K562 (cell line): ENCODE data around the gene BTBD1. TPM values are rescaled to one million over a fixed set of nuclear protein-coding genes. Genes with fewer than 3 reads are reported as not detected.

Experiments
- ATAC-seq: fragments of 200-7000 bp; cut with Tn5 transposase; 3 replicates; pipeline ENCODE4 v1.9.1; 2020; ENCODE audit warnings: moderate library complexity
- BruUV-seq: library from RNA; stranded (reverse); fragments of 400-500 nt; replicated peaks from 2 replicates; lab custom pipeline; 2021; lab: Mats Ljungman, UMichigan
- CTCF ChIA-PET: fragments of 300-600 bp; formaldehyde crosslinking; extraction: SDS; loops from one replicate; lab custom pipeline; 2021; ENCODE audit warnings: low intra/inter-chr PET ratio; lab: Yijun Ruan, JAX
- POLR2A ChIA-PET: fragments of 300-600, 350-650 bp; sonication (Branson Sonifier 250); formaldehyde crosslinking; extraction: SDS; loops from one replicate; lab custom pipeline; 2021; ENCODE audit warnings: antibody characterized with exemption, inconsistent platforms; lab: Yijun Ruan, JAX
- DNase-seq, 4 experiments: peaks; one replicate each; pipeline versions ENCODE4 v3.0.0 to v3.0.0-alpha.2; 2011 to 2018; ENCODE audit warnings: low spot score in 3 of 4, mixed read lengths in 3 of 4; ENCODE audit errors: extremely low read depth in 1 of 4
- FAIRE-seq: peaks from 2 replicates; lab custom pipeline; 2011; peaks lifted over from hg19 to GRCh38; lab: Jason Lieb, UNC
- H2AFZ ChIP-seq: 2 replicates; pipeline ENCODE4 v1.6.0; 2011; ENCODE audit warnings: low read depth, low read length, control low read depth, inconsistent platforms
- H3K27ac ChIP-seq: fragments of 200-600 bp; 3 replicates; pipeline ENCODE4 v1.8.0; 2011; ENCODE audit warnings: low read depth, mild to moderate bottlenecking, control low read depth, inconsistent platforms, low read length, moderate library complexity, mixed read lengths; ENCODE audit errors: extremely low read depth
- H3K27me3 ChIP-seq, 2 experiments: fragments of 300-600 bp in 1 of 2; 2 replicates in 1 of 2; 3 replicates in 1 of 2; pipeline versions ENCODE4 v1.6.0 to v1.8.0; 2011; ENCODE audit warnings: inconsistent platforms in 2 of 2, low read length in 2 of 2, mild to moderate bottlenecking in 1 of 2, mixed read lengths in 1 of 2, moderate library complexity in 1 of 2; ENCODE audit not compliant: control insufficient read depth in 2 of 2, insufficient read depth in 2 of 2
- H3K36me3 ChIP-seq: fragments of 300-600 bp; 3 replicates; pipeline ENCODE4 v1.8.0; 2011; ENCODE audit warnings: mild to moderate bottlenecking, low read length, inconsistent platforms; ENCODE audit not compliant: control insufficient read depth, insufficient read depth
- H3K4me1 ChIP-seq, 2 experiments: fragments of 200-600 bp in 1 of 2; replicated peaks in 1 of 2; 2 replicates in 1 of 2; 3 replicates in 1 of 2; pipeline versions ENCODE4 v1.5.1 to v1.8.0; 2011; ENCODE audit warnings: inconsistent platforms in 2 of 2, low read length in 2 of 2, mild to moderate bottlenecking in 1 of 2, mixed read lengths in 1 of 2, moderate library complexity in 1 of 2; ENCODE audit not compliant: control insufficient read depth in 2 of 2, insufficient read depth in 2 of 2
- H3K4me2 ChIP-seq: 2 replicates; pipeline ENCODE4 v1.6.1; 2011; ENCODE audit warnings: low read length, control low read depth, inconsistent platforms, mixed read lengths; ENCODE audit not compliant: insufficient read depth
- H3K4me3 ChIP-seq: fragments of 200-600 bp; sonication (generic), shearing (Covaris generic); 2 replicates; pipeline ENCODE4 v1.5.1; 2016; ENCODE audit warnings: control low read depth, inconsistent platforms
- H3K79me2 ChIP-seq: fragments of 200-600 bp; 3 replicates; pipeline ENCODE4 v1.8.0; 2011; ENCODE audit warnings: low read length, inconsistent platforms; ENCODE audit not compliant: control insufficient read depth, insufficient read depth
- H3K9ac ChIP-seq, 2 experiments: 2 replicates each; pipeline versions ENCODE4 v1.6.0 to v1.6.1; 2011; ENCODE audit warnings: low read depth in 2 of 2, low read length in 2 of 2, control low read depth in 1 of 2, inconsistent platforms in 1 of 2, mild to moderate bottlenecking in 1 of 2, mixed read lengths in 1 of 2; ENCODE audit not compliant: insufficient read depth in 1 of 2
- H3K9me1 ChIP-seq: one replicate; pipeline ENCODE4 v1.6.0; 2011; ENCODE audit warnings: inconsistent platforms, mild to moderate bottlenecking, low read length, moderate library complexity; ENCODE audit not compliant: control insufficient read depth, insufficient read depth
- H3K9me3 ChIP-seq: replicated peaks from 2 replicates; pipeline ENCODE4 v1.5.1; 2011; ENCODE audit warnings: low read depth, low read length, inconsistent platforms; ENCODE audit not compliant: control insufficient read depth, insufficient read depth
- H4K20me1 ChIP-seq: replicated peaks from 2 replicates; pipeline ENCODE4 v1.6.1; 2011; ENCODE audit warnings: low read length, inconsistent platforms, mixed read lengths; ENCODE audit not compliant: control insufficient read depth, insufficient read depth
- ZNF398 ChIP-seq: fragments of 250-450 bp; sonication (Bioruptor Pico); IDR thresholded peaks from 2 replicates; pipeline ENCODE4 v1.8.0; 2021; ENCODE audit warnings: moderate library complexity, mild to moderate bottlenecking, inconsistent platforms
- WGBS: fragments of 100-300 bp; shearing (Covaris generic); methylation state at CpG from one replicate; pipeline ENCODE4 v1.1.6; 2016; ENCODE audit warnings: low coverage, mixed read lengths; ENCODE audit not compliant: insufficient coverage; ENCODE audit errors: missing lambda C conversion rate; 5-methylcytosine and 5-hydroxymethylcytosine counted together
- in situ Hi-C: fragments of 300-500 bp; cut with MboI; formaldehyde crosslinking; loops from 4 replicates; pipeline ENCODE4 v1.15.0; 2018; ENCODE audit warnings: inconsistent platforms, mixed read lengths
- intact Hi-C: fragments of 100-400 bp; cut with micrococcal nuclease; formaldehyde crosslinking; loops from 2 replicates; pipeline ENCODE4 v1.14.2; 2022
- polyA plus RNA-seq, 8 experiments: library from polyadenylated mRNA; depleted of rRNA in 4 of 8; stranded (reverse) in 5 of 8; unstranded in 3 of 8; fragments of >200 nt; fragmentation: Nextera tagmentation in 2 of 8; fragmentation: Illumina TruSeq in 1 of 8; extraction: Ambion mirVana in 2 of 8; extraction: Trizol in 1 of 8; gene quantifications; 2 replicates each; pipeline versions ENCODE4 v1.2.1 to v1.2.3, GENCODE V29; 2011 to 2014; ENCODE audit warnings: inconsistent platforms in 1 of 8, missing spikeins in 1 of 8
- total RNA-seq, 7 experiments: library from RNA; depleted of rRNA in 6 of 7; stranded (reverse); fragments of >200 nt in 6 of 7; fragmentation: Illumina TruSeq in 2 of 7; extraction: Trizol in 2 of 7; gene quantifications; 2 replicates each; pipeline versions ENCODE4 v1.2.1 to v1.2.3, GENCODE V29; 2011 to 2021; ENCODE audit warnings: low replicate concordance in 1 of 7
- TF ChIP-seq, protein P1 (sequence below), 2 experiments: fragments of 450-650 bp in 1 of 2; sonication (generic) in 1 of 2; formaldehyde crosslinking in 1 of 2; IDR thresholded peaks in 1 of 2; conservative IDR thresholded peaks in 1 of 2; 2 replicates each; pipeline versions ENCODE4 v1.6.1 to v1.8.1; 2016 to 2023; ENCODE audit warnings: mild to moderate bottlenecking in 2 of 2, moderate library complexity in 2 of 2, inconsistent platforms in 1 of 2, missing genetic modification reagents in 1 of 2
- TF ChIP-seq, protein P2 (sequence below): fragments of 250-450 bp; sonication (Bioruptor Pico); IDR thresholded peaks from 2 replicates; pipeline ENCODE4 v1.5.0; 2021; ENCODE audit warnings: mild to moderate bottlenecking, borderline replicate concordance

The BTBD1 gene
- total and polyA plus RNA-seq, 9 of the 15 experiments (the other 6 are each of a cell fraction or from before 2014, with no cell fraction given) = 19.4 to 106 (median 90.4) TPM

DNA sequence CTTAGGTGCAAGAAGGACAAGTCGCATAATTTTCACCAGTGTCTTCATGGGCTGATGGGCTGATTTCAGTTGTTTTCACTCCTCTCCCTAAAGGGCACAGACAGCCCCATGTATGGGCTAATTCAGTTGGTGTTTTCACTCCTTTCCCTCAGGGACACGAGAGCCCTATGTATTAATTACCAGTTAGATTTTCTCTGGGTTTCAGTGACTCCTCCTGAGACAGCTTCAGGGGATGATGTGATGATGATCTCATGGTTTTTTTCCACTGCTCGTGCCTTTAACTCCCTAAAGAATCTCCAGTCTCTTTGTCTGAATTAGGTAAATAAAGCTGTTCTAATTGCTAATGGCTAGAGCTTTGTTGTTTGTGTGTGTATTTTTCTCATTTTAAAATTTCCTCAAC is 71.1 kb downstream of the BTBD1 start:
- Histone ChIP-seq H2AFZ (no peak overlapping the region), H3K27me3 (no peaks in the 10 kb centered on the region), H4K20me1 (no peaks in the 10 kb centered on the region), H3K79me2 (no peaks in the 10 kb centered on the region), H3K9ac (no peak overlapping the region), H3K27ac (no peak overlapping the region), H3K36me3 (no peaks in the 10 kb centered on the region), H3K4me2 (no peak overlapping the region), H3K4me3 (no peak overlapping the region), H3K9me1 (no peaks in the 10 kb centered on the region), H3K9me3 (no peaks in the 10 kb centered on the region), H3K4me1 (peaks cover 0 to 5% of the 10 kb centered on the region in 2 experiments; a peak in 2 of 5 replicates)
- 26% methylated on average over 3 of the region's 3 CpGs for WGBS
- TF ChIP-seq, protein P1, sequence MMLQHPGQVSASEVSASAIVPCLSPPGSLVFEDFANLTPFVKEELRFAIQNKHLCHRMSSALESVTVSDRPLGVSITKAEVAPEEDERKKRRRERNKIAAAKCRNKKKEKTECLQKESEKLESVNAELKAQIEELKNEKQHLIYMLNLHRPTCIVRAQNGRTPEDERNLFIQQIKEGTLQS (IDR thresholded peaks at IDR 0.05) = peak; percentile 33; the same call in 1 of the 2 replicates
- TF ChIP-seq, protein P1 (CRISPR knock-in tag; conservative IDR thresholded peaks at IDR 0.05) = no peak
- TF ChIP-seq ZNF398 (CRISPR knock-in tag) = no peak
- TF ChIP-seq, protein P2, sequence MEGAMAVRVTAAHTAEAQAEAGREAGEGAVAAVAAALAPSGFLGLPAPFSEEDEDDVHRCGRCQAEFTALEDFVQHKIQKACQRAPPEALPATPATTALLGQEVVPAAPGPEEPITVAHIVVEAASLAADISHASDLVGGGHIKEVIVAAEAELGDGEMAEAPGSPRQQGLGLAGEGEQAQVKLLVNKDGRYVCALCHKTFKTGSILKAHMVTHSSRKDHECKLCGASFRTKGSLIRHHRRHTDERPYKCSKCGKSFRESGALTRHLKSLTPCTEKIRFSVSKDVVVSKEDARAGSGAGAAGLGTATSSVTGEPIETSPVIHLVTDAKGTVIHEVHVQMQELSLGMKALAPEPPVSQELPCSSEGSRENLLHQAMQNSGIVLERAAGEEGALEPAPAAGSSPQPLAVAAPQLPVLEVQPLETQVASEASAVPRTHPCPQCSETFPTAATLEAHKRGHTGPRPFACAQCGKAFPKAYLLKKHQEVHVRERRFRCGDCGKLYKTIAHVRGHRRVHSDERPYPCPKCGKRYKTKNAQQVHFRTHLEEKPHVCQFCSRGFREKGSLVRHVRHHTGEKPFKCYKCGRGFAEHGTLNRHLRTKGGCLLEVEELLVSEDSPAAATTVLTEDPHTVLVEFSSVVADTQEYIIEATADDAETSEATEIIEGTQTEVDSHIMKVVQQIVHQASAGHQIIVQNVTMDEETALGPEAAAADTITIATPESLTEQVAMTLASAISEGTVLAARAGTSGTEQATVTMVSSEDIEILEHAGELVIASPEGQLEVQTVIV (CRISPR knock-in tag) = no peak
- CTCF ChIA-PET = interaction anchor here (0.6 kb wide), 1 partner anchor 419 kb away, joined by 6 read pairs; no protein-coding TSS in a partner anchor
- no TSS peak for BruUV-seq
- intact Hi-C loops = no loop called here
- in situ Hi-C loops = no loop called here
- FAIRE-seq = no peak
- POLR2A ChIA-PET = interaction anchor here (1.2 to 1.6 kb wide), 3 partner anchors 10 to 146 kb away, joined by 4 to 5 read pairs (median 4); partner anchors contain the start of genes C15orf40 and RAMAC
- DNase-seq = no peak
- ATAC-seq = no peak
